GM12878 (cell line): ENCODE results near the gene SH3BP1. TPM values are rescaled to one million over a fixed set of nuclear protein-coding genes. Genes with fewer than 3 reads are reported as not detected.

Experiments used
- ATAC-seq: fragments of 200-7000 bp; cut with Tn5 transposase; 3 replicates; pipeline ENCODE4 v1.9.1; 2020; ENCODE audit warnings: mild to moderate bottlenecking, moderate library complexity
- BruUV-seq: library from RNA; stranded (reverse); fragments of 400-500 nt; replicated peaks from 2 replicates; lab custom pipeline; 2021; lab: Mats Ljungman, UMichigan
- CTCF ChIA-PET: fragments of 300-600 bp; sonication (Branson Sonifier 250); formaldehyde crosslinking; extraction: SDS; loops from one replicate; lab custom pipeline; 2021; ENCODE audit warnings: inconsistent platforms; lab: Yijun Ruan, JAX
- POLR2A ChIA-PET: fragments of 350-600 bp; formaldehyde crosslinking; extraction: SDS; loops from one replicate; lab custom pipeline; 2021; ENCODE audit warnings: inconsistent platforms; lab: Charles Lee
- RAD21 ChIA-PET: fragments of 300-600 bp; sonication (Branson Sonifier 250); formaldehyde crosslinking; loops from one replicate; lab custom pipeline; 2023; ENCODE audit warnings: antibody characterized with exemption; ENCODE audit not compliant: unreplicated experiment; lab: Charles Lee
- SMC1A ChIA-PET: fragments of 300-600 bp; sonication (Branson Sonifier 250); formaldehyde crosslinking; loops from one replicate; lab custom pipeline; 2023; ENCODE audit not compliant: unreplicated experiment, uncharacterized antibody; lab: Charles Lee
- DNase-seq: peaks from one replicate; pipeline ENCODE4 v3.0.0-alpha.2; 2011; ENCODE audit warnings: low read depth, low spot score
- FAIRE-seq: peaks from 3 replicates; lab custom pipeline; 2011; peaks lifted over from hg19 to GRCh38; lab: Jason Lieb, UNC
- H2AFZ ChIP-seq: 2 replicates; pipeline ENCODE4 v1.6.0; 2011; ENCODE audit warnings: low read depth, low read length, control low read depth; ENCODE audit not compliant: control insufficient read depth
- H3K27ac ChIP-seq: 2 replicates; pipeline ENCODE4 v1.5.1; 2011; ENCODE audit warnings: control low read depth; ENCODE audit not compliant: control insufficient read depth, insufficient read depth
- H3K27me3 ChIP-seq, 2 experiments: replicated peaks in 1 of 2; 2 replicates each; pipeline versions ENCODE4 v1.6.0 to v1.6.1; 2011; ENCODE audit warnings: low read length in 1 of 2; ENCODE audit not compliant: control insufficient read depth in 2 of 2, insufficient read depth in 2 of 2
- H3K36me3 ChIP-seq, 2 experiments: 2 replicates each; pipeline ENCODE4 v1.5.1; 2011; ENCODE audit warnings: low read length in 1 of 2; ENCODE audit not compliant: control insufficient read depth in 2 of 2, insufficient read depth in 2 of 2
- H3K4me1 ChIP-seq: 2 replicates; pipeline ENCODE4 v1.6.1; 2011; ENCODE audit warnings: mild to moderate bottlenecking, low read length, moderate library complexity, mixed read lengths; ENCODE audit not compliant: control insufficient read depth, insufficient read depth
- H3K4me2 ChIP-seq: 2 replicates; pipeline ENCODE4 v1.6.0; 2011; ENCODE audit warnings: control low read depth; ENCODE audit not compliant: control insufficient read depth, insufficient read depth
- H3K4me3 ChIP-seq: fragments of 200-600 bp; sonication (generic); 2 replicates; pipeline ENCODE4 v1.5.1; 2016
- H3K79me2 ChIP-seq: 2 replicates; pipeline ENCODE4 v1.6.0; 2011; ENCODE audit warnings: low read length; ENCODE audit not compliant: control insufficient read depth, insufficient read depth
- H3K9ac ChIP-seq: 2 replicates; pipeline ENCODE4 v1.8.0; 2011; ENCODE audit warnings: low read length, control low read depth, mixed read lengths; ENCODE audit not compliant: control insufficient read depth, insufficient read depth
- H3K9me3 ChIP-seq: replicated peaks from 3 replicates; pipeline ENCODE4 v1.5.1; 2011; ENCODE audit warnings: mild to moderate bottlenecking, low read length; ENCODE audit not compliant: control insufficient read depth, insufficient read depth
- H4K20me1 ChIP-seq: 2 replicates; pipeline ENCODE4 v1.6.0; 2011; ENCODE audit not compliant: control insufficient read depth, insufficient read depth
- ASH2L ChIP-seq: fragments of 300-600, 200-600 bp; sonication (generic); IDR thresholded peaks from 2 replicates; pipeline ENCODE4 v1.6.1; 2017; ENCODE audit warnings: low read depth, mild to moderate bottlenecking, borderline replicate concordance
- BHLHE40 ChIP-seq, 2 experiments: fragments of 450-650 bp in 1 of 2; IDR thresholded peaks; 2 replicates each; pipeline ENCODE4 v1.6.1; 2011 to 2017; ENCODE audit warnings: low read depth in 2 of 2, borderline replicate concordance in 1 of 2, improper control_type of control experiment in 1 of 2, low read length in 1 of 2, mild to moderate bottlenecking in 1 of 2
- ELK1 ChIP-seq: IDR thresholded peaks from 2 replicates; pipeline ENCODE4 v1.6.1; 2012; ENCODE audit warnings: low read depth, low read length, improper control_type of control experiment
- IKZF2 ChIP-seq, 2 experiments: fragments of 450-650 bp; IDR thresholded peaks; 2 replicates each; pipeline ENCODE4 v1.6.1; 2017; ENCODE audit warnings: mild to moderate bottlenecking in 2 of 2, moderate library complexity in 2 of 2
- MEF2A ChIP-seq: IDR thresholded peaks from 2 replicates; pipeline ENCODE4 v1.6.1; 2011; ENCODE audit warnings: low read depth, mild to moderate bottlenecking, low read length, moderate library complexity; ENCODE audit not compliant: insufficient read depth
- NFIC ChIP-seq: IDR thresholded peaks from 2 replicates; pipeline ENCODE4 v1.6.1; 2012; ENCODE audit warnings: low read depth, mild to moderate bottlenecking, inconsistent platforms, low read length, moderate library complexity
- NR2C1 ChIP-seq: fragments of 450-650 bp; IDR thresholded peaks from 2 replicates; pipeline ENCODE4 v1.6.1; 2017; ENCODE audit warnings: antibody characterized with exemption, mild to moderate bottlenecking, moderate library complexity
- PAX5 ChIP-seq: IDR thresholded peaks from 2 replicates; pipeline ENCODE4 v1.6.1; 2011; ENCODE audit warnings: low read depth, low read length, borderline replicate concordance
- SKIL ChIP-seq: fragments of 450-650 bp; IDR thresholded peaks from 2 replicates; pipeline ENCODE4 v1.6.1; 2017; ENCODE audit warnings: mild to moderate bottlenecking, low read depth, inconsistent platforms; ENCODE audit not compliant: poor library complexity, severe bottlenecking
- SMC3 ChIP-seq: IDR thresholded peaks from 2 replicates; pipeline ENCODE4 v1.6.1; 2011; ENCODE audit warnings: low read length, improper control_type of control experiment, borderline replicate concordance
- SREBF1 ChIP-seq: IDR thresholded peaks from 2 replicates; pipeline ENCODE4 v1.6.1; 2012; ENCODE audit warnings: mild to moderate bottlenecking, low read length
- ZBTB11 ChIP-seq: fragments of 450-650 bp; formaldehyde crosslinking; IDR thresholded peaks from 2 replicates; pipeline ENCODE4 v1.5.0; 2022; ENCODE audit warnings: mild to moderate bottlenecking, missing genetic modification characterization
- WGBS: methylation state at CpG from one replicate; pipeline ENCODE4 v1.1.6; 2016; ENCODE audit warnings: low lambda C conversion rate; ENCODE audit not compliant: insufficient replicate concordance, insufficient coverage; ENCODE audit errors: missing lambda C conversion rate; 5-methylcytosine and 5-hydroxymethylcytosine counted together
- in situ Hi-C: fragments of 300-500 bp; cut with MboI; formaldehyde crosslinking; loops from 9 replicates; pipeline ENCODE4 v1.14.3; 2018; ENCODE audit warnings: mixed read lengths
- intact Hi-C: fragments of 100-400 bp; cut with micrococcal nuclease; formaldehyde crosslinking; loops from one replicate; pipeline ENCODE4 v1.14.2; 2022; ENCODE audit not compliant: unreplicated experiment
- polyA plus RNA-seq, 11 experiments: library from polyadenylated mRNA; depleted of rRNA in 4 of 11; unstranded in 6 of 11; stranded (reverse) in 5 of 11; fragments of >200 nt; fragmentation: Nextera tagmentation in 4 of 11; fragmentation: Illumina TruSeq in 1 of 11; extraction: Ambion mirVana in 4 of 11; extraction: Trizol in 1 of 11; gene quantifications; 1 replicate in 1 of 11; 2 replicates in 10 of 11; pipeline versions ENCODE4 v1.2.1 to v1.2.3, GENCODE V29; 2011 to 2016; ENCODE audit warnings: inconsistent platforms in 2 of 11, missing spikeins in 2 of 11, low read depth in 1 of 11
- total RNA-seq, 4 experiments: library from RNA; depleted of rRNA in 3 of 4; stranded (reverse); fragments of >200 nt in 3 of 4; fragmentation: Illumina TruSeq in 1 of 4; extraction: Trizol in 1 of 4; gene quantifications; 2 replicates each; pipeline versions ENCODE4 v1.2.1 to v1.2.3, GENCODE V29; 2013 to 2021

SH3BP1 gene
- total and polyA plus RNA-seq, 10 of the 15 experiments (the other 5 are each of a cell fraction or from before 2014, with no cell fraction given): 0.29 to 70.5 (median 22.5) TPM

GRCh38 chr22:37690407-37690806 lies 50.9 kb downstream of the SH3BP1 start:
- Histone ChIP-seq H3K4me3 (no peak overlapping the region), H3K36me3 (peaks cover 9 to 23% of the 10 kb centered on the region in 2 experiments; a peak in 3 of 4 replicates), H3K27ac (no peak overlapping the region), H3K9me3 (no peaks in the 10 kb centered on the region), H3K27me3 (no peaks in the 10 kb centered on the region), H2AFZ (no peak overlapping the region), H4K20me1 (no peaks in the 10 kb centered on the region), H3K4me2 (no peak overlapping the region), H3K79me2 (peaks cover 18% of the 10 kb centered on the region), H3K9ac (no peak overlapping the region), H3K4me1 (peaks cover 10% of the 10 kb centered on the region)
- ATAC-seq: no peak
- no peak for FAIRE-seq
- WGBS: 85% methylated on average over 7 of the region's 7 CpGs
- no TSS peak for BruUV-seq
- intact Hi-C loops: no loop called here
- DNase-seq: no peak
- ChIA-PET CTCF (no interaction called here), POLR2A (no interaction called here), RAD21 (no interaction called here), SMC1A (no interaction called here)
- in situ Hi-C loops: no loop called here
- no peak for TF ChIP-seq ZBTB11 (CRISPR knock-in tag)
- no peak for TF ChIP-seq MEF2A
- TF ChIP-seq BHLHE40 (IDR thresholded peaks at IDR 0.05; ENCODE audit: borderline replicate concordance in 1 of 2, low read depth in 2 of 2, low read length in 1 of 2): no peak
- TF ChIP-seq NFIC: no peak
- no peak for TF ChIP-seq PAX5
- no peak for TF ChIP-seq ASH2L
- no peak for TF ChIP-seq SREBF1
- no peak for TF ChIP-seq SMC3
- TF ChIP-seq NR2C1: no peak
- TF ChIP-seq ELK1: no peak
- no peak for TF ChIP-seq SKIL
- TF ChIP-seq IKZF2 (IDR thresholded peaks at IDR 0.05): no peak
